Measurements from ENCODE around the gene DRG2. TPM values are rescaled to one million over a fixed set of nuclear protein-coding genes. Genes with fewer than 3 reads are reported as not detected.

DRG2 gene
- total and polyA plus RNA-seq, 7 donors = 25.0 to 37.3 (median 33.2) TPM

- intact Hi-C loops (cut with DNase I) = loop anchor here (2.0 to 5.0 kb wide), 4 partner anchors 67 to 359 kb away; partner anchors contain the start of genes DRC3, RAI1 and TOM1L2
- peak; percentile 74 for DNase-seq
- no peak for TF ChIP-seq EP300 (IDR thresholded peaks at IDR 0.05)
- TF ChIP-seq POLR2AphosphoS5 (IDR thresholded peaks at IDR 0.05) = no peak
- no peak for TF ChIP-seq CTCF (IDR thresholded peaks at IDR 0.05)
- no peak for TF ChIP-seq POLR2A (IDR thresholded peaks at IDR 0.05)
- H3K27ac ChIP-seq = peak overlapping the region; percentile 84 to 91 (median 89)
- H3K4me1 ChIP-seq = peaks cover 0 to 45% (median 37%) of the 10 kb centered on the region in 4 donors
- H3K9me3 ChIP-seq = no peaks in the 10 kb centered on the region
- H3K4me3 ChIP-seq = peak overlapping the region; percentile 80 to 96 (median 87)
- H3K27me3 ChIP-seq = no peaks in the 10 kb centered on the region
- H3K36me3 ChIP-seq = no peaks in the 10 kb centered on the region
- WGBS, 2 donors = 1% methylated on average over 81 of the region's 81 CpGs
Observed at GRCh38 chr17:18039535-18040260, 48.0 kb upstream of the DRG2 start.

- peak overlapping the region; percentile 80 to 96 (median 87) for H3K4me3 ChIP-seq
- H3K36me3 ChIP-seq = peaks cover 0 to 7% (median 0%) of the 10 kb centered on the region in 4 donors
- peaks cover 0 to 45% (median 37%) of the 10 kb centered on the region in 4 donors for H3K4me1 ChIP-seq
- 19 to 35% methylated on average over 6 of the region's 6 CpGs for WGBS, 2 donors
- no peaks in the 10 kb centered on the region for H3K9me3 ChIP-seq
- intact Hi-C loops (cut with DNase I) = no loop called here
- TF ChIP-seq EP300 (IDR thresholded peaks at IDR 0.05) (no peak), CTCF (IDR thresholded peaks at IDR 0.05) (no peak), POLR2AphosphoS5 (IDR thresholded peaks at IDR 0.05) (no peak), POLR2A (IDR thresholded peaks at IDR 0.05) (no peak)
- H3K27me3 ChIP-seq = no peaks in the 10 kb centered on the region
- no peak for DNase-seq
- H3K27ac ChIP-seq = peak overlapping the region; percentile 84 to 91 (median 89)
Observed at GRCh38 chr17:18040261-18040858, 47.4 kb upstream of the DRG2 start.

GRCh38 chr17:18041776-18042175 is 46.0 kb upstream of the DRG2 start:
- H3K36me3 ChIP-seq = peaks cover 0 to 17% (median 4%) of the 10 kb centered on the region in 4 donors
- intact Hi-C loops (cut with DNase I) = no loop called here

GRCh38 chr17:18042983-18043382 is 44.8 kb upstream of the DRG2 start:
- no peak overlapping the region for H3K27ac ChIP-seq
- no peaks in the 10 kb centered on the region for H3K9me3 ChIP-seq
- no peaks in the 10 kb centered on the region for H3K27me3 ChIP-seq
- H3K36me3 ChIP-seq = peaks cover 0 to 29% (median 4%) of the 10 kb centered on the region in 4 donors
- TF ChIP-seq POLR2AphosphoS5 (IDR thresholded peaks at IDR 0.05) (no peak), POLR2A (IDR thresholded peaks at IDR 0.05) (no peak), CTCF (IDR thresholded peaks at IDR 0.05) (no peak), EP300 (IDR thresholded peaks at IDR 0.05) (no peak)
- 90 to 92% methylated on average over 8 of the region's 8 CpGs for WGBS, 2 donors
- no peak for DNase-seq
- H3K4me3 ChIP-seq = no peak overlapping the region
- intact Hi-C loops (cut with DNase I) = no loop called here
- peaks cover 0 to 32% (median 27%) of the 10 kb centered on the region in 4 donors for H3K4me1 ChIP-seq

More at GRCh38 chr17:18041776-18042175, 46.0 kb upstream of the DRG2 start:
- H3K4me3 ChIP-seq = no peak overlapping the region
- 42 to 48% methylated on average over 1 of the region's 1 CpG for WGBS, 2 donors
- no peaks in the 10 kb centered on the region for H3K9me3 ChIP-seq
- H3K27ac ChIP-seq = no peak overlapping the region
- no peak for DNase-seq
- H3K27me3 ChIP-seq = no peaks in the 10 kb centered on the region
- peaks cover 0 to 43% (median 37%) of the 10 kb centered on the region in 4 donors for H3K4me1 ChIP-seq
- TF ChIP-seq POLR2AphosphoS5 (IDR thresholded peaks at IDR 0.05) (no peak), POLR2A (IDR thresholded peaks at IDR 0.05) (no peak)

GRCh38 chr17:18043491-18043890 is 44.3 kb upstream of the DRG2 start:
- no peak for DNase-seq
- TF ChIP-seq EP300 (IDR thresholded peaks at IDR 0.05) (no peak), POLR2AphosphoS5 (IDR thresholded peaks at IDR 0.05) (no peak), POLR2A (IDR thresholded peaks at IDR 0.05) (no peak), CTCF (IDR thresholded peaks at IDR 0.05) (no peak)
- Histone ChIP-seq H3K4me1 (peaks cover 0 to 27% (median 22%) of the 10 kb centered on the region in 4 donors), H3K27ac (no peak overlapping the region), H3K27me3 (no peaks in the 10 kb centered on the region), H3K9me3 (no peaks in the 10 kb centered on the region), H3K4me3 (no peak overlapping the region), H3K36me3 (peaks cover 0 to 33% (median 4%) of the 10 kb centered on the region in 4 donors)
- WGBS, 2 donors = 60 to 90% methylated on average over 1 of the region's 1 CpG
- intact Hi-C loops (cut with DNase I) = no loop called here
